A673 (cell line): Measurements from ENCODE around the gene COX6A2. TPM values are rescaled to one million over a fixed set of nuclear protein-coding genes. Genes with fewer than 3 reads are reported as not detected.

Experiments used
- BruUV-seq: library from RNA; stranded (reverse); fragments of 400-500 nt; replicated peaks from 2 replicates; lab custom pipeline; 2021; lab: Mats Ljungman, UMichigan
- CTCF ChIA-PET: fragments of 300-600 bp; sonication (Branson Sonifier 250); formaldehyde crosslinking; loops from one replicate; lab custom pipeline; 2022; ENCODE audit warnings: antibody characterized with exemption; lab: Charles Lee
- POLR2A ChIA-PET: fragments of 300-600 bp; sonication (Branson Sonifier 250); formaldehyde crosslinking; loops from one replicate; lab custom pipeline; 2022; ENCODE audit warnings: antibody characterized with exemption; ENCODE audit not compliant: low non-redundant PET; lab: Charles Lee
- DNase-seq: peaks from one replicate; pipeline ENCODE4 v3.0.0-alpha.2; 2015; ENCODE audit warnings: low spot score
- H3K27ac ChIP-seq: fragments of 200-600 bp; sonication (generic); 2 replicates; pipeline ENCODE4 v1.5.1; 2016; ENCODE audit warnings: mixed run types, low read depth, mild to moderate bottlenecking, mixed read lengths, antibody characterized with exemption, low read length; ENCODE audit not compliant: poor library complexity, severe bottlenecking
- H3K27me3 ChIP-seq: fragments of 200-600 bp; sonication (generic); replicated peaks from 2 replicates; pipeline ENCODE4 v1.6.1; 2017; ENCODE audit warnings: mixed run types, low read depth, mild to moderate bottlenecking, mixed read lengths, antibody characterized with exemption, low read length; ENCODE audit not compliant: insufficient read depth, poor library complexity
- H3K36me3 ChIP-seq: fragments of 200-600 bp; sonication (generic); 2 replicates; pipeline ENCODE4 v1.6.1; 2016; ENCODE audit warnings: mixed run types, mild to moderate bottlenecking, mixed read lengths, antibody characterized with exemption, low read length; ENCODE audit not compliant: insufficient read depth, poor library complexity, severe bottlenecking
- H3K4me1 ChIP-seq: fragments of 200-600 bp; sonication (generic); 2 replicates; pipeline ENCODE4 v1.6.1; 2017; ENCODE audit warnings: mixed run types, mild to moderate bottlenecking, mixed read lengths, antibody characterized with exemption, low read length; ENCODE audit not compliant: insufficient read depth, poor library complexity, severe bottlenecking
- H3K4me3 ChIP-seq: fragments of 200-600 bp; sonication (generic); 2 replicates; pipeline ENCODE4 v1.5.1; 2016; ENCODE audit warnings: low read depth, mixed run types, mild to moderate bottlenecking, mixed read lengths, low read length; ENCODE audit not compliant: poor library complexity, severe bottlenecking
- H3K9me3 ChIP-seq: fragments of 200-600 bp; sonication (generic); 2 replicates; pipeline ENCODE4 v1.6.1; 2016; ENCODE audit warnings: mixed run types, low read depth, mild to moderate bottlenecking, mixed read lengths, antibody characterized with exemption, low read length; ENCODE audit not compliant: poor library complexity, severe bottlenecking
- CTCF ChIP-seq: fragments of 300-800, 200-600 bp; sonication (generic); conservative IDR thresholded peaks from 2 replicates; pipeline ENCODE4 v1.5.1; 2017; ENCODE audit warnings: low read depth, mild to moderate bottlenecking, antibody characterized with exemption, low read length, moderate library complexity, mixed read lengths
- EZH2 ChIP-seq: fragments of 200-600 bp; sonication (generic); IDR thresholded peaks from 2 replicates; pipeline ENCODE4 v1.6.1; 2017; ENCODE audit warnings: borderline replicate concordance, low read depth, mild to moderate bottlenecking, mixed read lengths, antibody characterized with exemption, low read length; ENCODE audit not compliant: poor library complexity, severe bottlenecking
- intact Hi-C: fragments of 100-400 bp; cut with micrococcal nuclease; formaldehyde crosslinking; loops from one replicate; pipeline ENCODE4 v1.10.0; 2022; ENCODE audit not compliant: unreplicated experiment
- total RNA-seq: library from RNA; stranded (reverse); gene quantifications from 2 replicates; pipeline ENCODE4 v1.2.3, GENCODE V29; 2021

COX6A2 gene
- total RNA-seq, 1 experiment from 2014 or later = not detected

- no TSS peak for BruUV-seq
- TF ChIP-seq CTCF (no peak), EZH2 (no peak)
- Histone ChIP-seq H3K36me3 (no peaks in the 10 kb centered on the region), H3K27me3 (no peaks in the 10 kb centered on the region), H3K4me3 (no peak overlapping the region), H3K27ac (no peak overlapping the region), H3K9me3 (no peaks in the 10 kb centered on the region), H3K4me1 (no peaks in the 10 kb centered on the region)
- no peak for DNase-seq
- ChIA-PET CTCF (interaction anchor here (0.6 kb wide), 1 partner anchor 493 kb away, joined by 3 read pairs; no protein-coding TSS in a partner anchor), POLR2A (no interaction called here)
- intact Hi-C loops = no loop called here
Measured at GRCh38 chr16:31475946-31476302, 47.8 kb upstream of the COX6A2 start.

- Histone ChIP-seq H3K36me3 (no peaks in the 10 kb centered on the region), H3K9me3 (no peaks in the 10 kb centered on the region), H3K4me3 (no peak overlapping the region), H3K27ac (no peak overlapping the region), H3K4me1 (no peaks in the 10 kb centered on the region), H3K27me3 (no peaks in the 10 kb centered on the region)
- intact Hi-C loops = no loop called here
- ChIA-PET CTCF (no interaction called here), POLR2A (no interaction called here)
- no peak for TF ChIP-seq CTCF
- no peak for TF ChIP-seq EZH2
- DNase-seq = no peak
- BruUV-seq = no TSS peak
Measured at GRCh38 chr16:31474773-31475738, 46.9 kb upstream of the COX6A2 start.

- no peaks in the 10 kb centered on the region for H3K9me3 ChIP-seq
- no peaks in the 10 kb centered on the region for H3K36me3 ChIP-seq
- H3K27ac ChIP-seq = no peak overlapping the region
- POLR2A ChIA-PET = no interaction called here
- H3K4me3 ChIP-seq = no peak overlapping the region
- TF ChIP-seq CTCF (no peak), EZH2 (no peak)
- no TSS peak for BruUV-seq
- CTCF ChIA-PET = no interaction called here
- DNase-seq = no peak
- H3K4me1 ChIP-seq = no peaks in the 10 kb centered on the region
- intact Hi-C loops = no loop called here
- no peaks in the 10 kb centered on the region for H3K27me3 ChIP-seq
Measured at GRCh38 chr16:31474173-31474714, 46.1 kb upstream of the COX6A2 start.
